GM12878 (cell line): Measurements from ENCODE around the gene ANKIB1. TPM values are rescaled to one million over a fixed set of nuclear protein-coding genes. Genes with fewer than 3 reads are reported as not detected.

ENCODE experiments used
- ATAC-seq: fragments of 200-7000 bp; cut with Tn5 transposase; 3 replicates; pipeline ENCODE4 v1.9.1; 2020; ENCODE audit warnings: mild to moderate bottlenecking, moderate library complexity
- BruUV-seq: library from RNA; stranded (reverse); fragments of 400-500 nt; replicated peaks from 2 replicates; lab custom pipeline; 2021; lab: Mats Ljungman, UMichigan
- CTCF ChIA-PET: fragments of 300-600 bp; sonication (Branson Sonifier 250); formaldehyde crosslinking; extraction: SDS; loops from one replicate; lab custom pipeline; 2021; ENCODE audit warnings: inconsistent platforms; lab: Yijun Ruan, JAX
- POLR2A ChIA-PET: fragments of 350-600 bp; formaldehyde crosslinking; extraction: SDS; loops from one replicate; lab custom pipeline; 2021; ENCODE audit warnings: inconsistent platforms; lab: Charles Lee
- RAD21 ChIA-PET: fragments of 300-600 bp; sonication (Branson Sonifier 250); formaldehyde crosslinking; loops from one replicate; lab custom pipeline; 2023; ENCODE audit warnings: antibody characterized with exemption; ENCODE audit not compliant: unreplicated experiment; lab: Charles Lee
- SMC1A ChIA-PET: fragments of 300-600 bp; sonication (Branson Sonifier 250); formaldehyde crosslinking; loops from one replicate; lab custom pipeline; 2023; ENCODE audit not compliant: unreplicated experiment, uncharacterized antibody; lab: Charles Lee
- DNase-seq: peaks from one replicate; pipeline ENCODE4 v3.0.0-alpha.2; 2011; ENCODE audit warnings: low read depth, low spot score
- FAIRE-seq: peaks from 3 replicates; lab custom pipeline; 2011; peaks lifted over from hg19 to GRCh38; lab: Jason Lieb, UNC
- H2AFZ ChIP-seq: 2 replicates; pipeline ENCODE4 v1.6.0; 2011; ENCODE audit warnings: low read depth, low read length, control low read depth; ENCODE audit not compliant: control insufficient read depth
- H3K27ac ChIP-seq: 2 replicates; pipeline ENCODE4 v1.5.1; 2011; ENCODE audit warnings: control low read depth; ENCODE audit not compliant: control insufficient read depth, insufficient read depth
- H3K27me3 ChIP-seq, 2 experiments: replicated peaks in 1 of 2; 2 replicates each; pipeline versions ENCODE4 v1.6.0 to v1.6.1; 2011; ENCODE audit warnings: low read length in 1 of 2; ENCODE audit not compliant: control insufficient read depth in 2 of 2, insufficient read depth in 2 of 2
- H3K36me3 ChIP-seq, 2 experiments: 2 replicates each; pipeline ENCODE4 v1.5.1; 2011; ENCODE audit warnings: low read length in 1 of 2; ENCODE audit not compliant: control insufficient read depth in 2 of 2, insufficient read depth in 2 of 2
- H3K4me1 ChIP-seq: 2 replicates; pipeline ENCODE4 v1.6.1; 2011; ENCODE audit warnings: mild to moderate bottlenecking, low read length, moderate library complexity, mixed read lengths; ENCODE audit not compliant: control insufficient read depth, insufficient read depth
- H3K4me2 ChIP-seq: 2 replicates; pipeline ENCODE4 v1.6.0; 2011; ENCODE audit warnings: control low read depth; ENCODE audit not compliant: control insufficient read depth, insufficient read depth
- H3K4me3 ChIP-seq: fragments of 200-600 bp; sonication (generic); 2 replicates; pipeline ENCODE4 v1.5.1; 2016
- H3K79me2 ChIP-seq: 2 replicates; pipeline ENCODE4 v1.6.0; 2011; ENCODE audit warnings: low read length; ENCODE audit not compliant: control insufficient read depth, insufficient read depth
- H3K9ac ChIP-seq: 2 replicates; pipeline ENCODE4 v1.8.0; 2011; ENCODE audit warnings: low read length, control low read depth, mixed read lengths; ENCODE audit not compliant: control insufficient read depth, insufficient read depth
- H3K9me3 ChIP-seq: replicated peaks from 3 replicates; pipeline ENCODE4 v1.5.1; 2011; ENCODE audit warnings: mild to moderate bottlenecking, low read length; ENCODE audit not compliant: control insufficient read depth, insufficient read depth
- H4K20me1 ChIP-seq: 2 replicates; pipeline ENCODE4 v1.6.0; 2011; ENCODE audit not compliant: control insufficient read depth, insufficient read depth
- BCL11A ChIP-seq: IDR thresholded peaks from 2 replicates; pipeline ENCODE4 v1.6.1; 2011; ENCODE audit warnings: low read depth, low read length
- EP300 ChIP-seq, 2 experiments: fragments of 150-350 bp in 1 of 2; IDR thresholded peaks; 2 replicates each; pipeline ENCODE4 v1.6.1; 2011 to 2012; ENCODE audit warnings: low read depth in 2 of 2, low read length in 2 of 2, borderline replicate concordance in 1 of 2, improper control_type of control experiment in 1 of 2, inconsistent platforms in 1 of 2; ENCODE audit not compliant: control insufficient read depth in 1 of 2
- EZH2 ChIP-seq: IDR thresholded peaks from 2 replicates; pipeline ENCODE4 v1.6.1; 2012; ENCODE audit warnings: low read depth, mild to moderate bottlenecking, control low read depth, inconsistent platforms, low read length, borderline replicate concordance; ENCODE audit not compliant: control insufficient read depth
- FOXK2 ChIP-seq: fragments of 450-650 bp; IDR thresholded peaks from 2 replicates; pipeline ENCODE4 v1.6.1; 2017; ENCODE audit warnings: mild to moderate bottlenecking, moderate library complexity
- HSF1 ChIP-seq: fragments of 150-350 bp; IDR thresholded peaks from 2 replicates; pipeline ENCODE4 v1.6.1; 2014; ENCODE audit warnings: mild to moderate bottlenecking, low read depth, low read length
- SREBF1 ChIP-seq: IDR thresholded peaks from 2 replicates; pipeline ENCODE4 v1.6.1; 2012; ENCODE audit warnings: mild to moderate bottlenecking, low read length
- TBL1XR1 ChIP-seq: IDR thresholded peaks from 2 replicates; pipeline ENCODE4 v1.6.1; 2012; ENCODE audit warnings: low read depth, low read length, improper control_type of control experiment
- ZBTB11 ChIP-seq: fragments of 450-650 bp; formaldehyde crosslinking; IDR thresholded peaks from 2 replicates; pipeline ENCODE4 v1.5.0; 2022; ENCODE audit warnings: mild to moderate bottlenecking, missing genetic modification characterization
- WGBS: methylation state at CpG from one replicate; pipeline ENCODE4 v1.1.6; 2016; ENCODE audit warnings: low lambda C conversion rate; ENCODE audit not compliant: insufficient replicate concordance, insufficient coverage; ENCODE audit errors: missing lambda C conversion rate; 5-methylcytosine and 5-hydroxymethylcytosine counted together
- in situ Hi-C: fragments of 300-500 bp; cut with MboI; formaldehyde crosslinking; loops from 9 replicates; pipeline ENCODE4 v1.14.3; 2018; ENCODE audit warnings: mixed read lengths
- intact Hi-C: fragments of 100-400 bp; cut with micrococcal nuclease; formaldehyde crosslinking; loops from one replicate; pipeline ENCODE4 v1.14.2; 2022; ENCODE audit not compliant: unreplicated experiment
- polyA plus RNA-seq, 11 experiments: library from polyadenylated mRNA; depleted of rRNA in 4 of 11; unstranded in 6 of 11; stranded (reverse) in 5 of 11; fragments of >200 nt; fragmentation: Nextera tagmentation in 4 of 11; fragmentation: Illumina TruSeq in 1 of 11; extraction: Ambion mirVana in 4 of 11; extraction: Trizol in 1 of 11; gene quantifications; 1 replicate in 1 of 11; 2 replicates in 10 of 11; pipeline versions ENCODE4 v1.2.1 to v1.2.3, GENCODE V29; 2011 to 2016; ENCODE audit warnings: inconsistent platforms in 2 of 11, missing spikeins in 2 of 11, low read depth in 1 of 11
- total RNA-seq, 4 experiments: library from RNA; depleted of rRNA in 3 of 4; stranded (reverse); fragments of >200 nt in 3 of 4; fragmentation: Illumina TruSeq in 1 of 4; extraction: Trizol in 1 of 4; gene quantifications; 2 replicates each; pipeline versions ENCODE4 v1.2.1 to v1.2.3, GENCODE V29; 2013 to 2021

The ANKIB1 gene
- total and polyA plus RNA-seq, 10 of the 15 experiments (the other 5 are each of a cell fraction or from before 2014, with no cell fraction given) = 9.0 to 54.0 (median 21.9) TPM

GRCh38 chr7:92427193-92427592, 181.4 kb downstream of the ANKIB1 start (continued):
- TF ChIP-seq SREBF1 = no peak
- TF ChIP-seq, all 136 proteins: peak for 0

DNA sequence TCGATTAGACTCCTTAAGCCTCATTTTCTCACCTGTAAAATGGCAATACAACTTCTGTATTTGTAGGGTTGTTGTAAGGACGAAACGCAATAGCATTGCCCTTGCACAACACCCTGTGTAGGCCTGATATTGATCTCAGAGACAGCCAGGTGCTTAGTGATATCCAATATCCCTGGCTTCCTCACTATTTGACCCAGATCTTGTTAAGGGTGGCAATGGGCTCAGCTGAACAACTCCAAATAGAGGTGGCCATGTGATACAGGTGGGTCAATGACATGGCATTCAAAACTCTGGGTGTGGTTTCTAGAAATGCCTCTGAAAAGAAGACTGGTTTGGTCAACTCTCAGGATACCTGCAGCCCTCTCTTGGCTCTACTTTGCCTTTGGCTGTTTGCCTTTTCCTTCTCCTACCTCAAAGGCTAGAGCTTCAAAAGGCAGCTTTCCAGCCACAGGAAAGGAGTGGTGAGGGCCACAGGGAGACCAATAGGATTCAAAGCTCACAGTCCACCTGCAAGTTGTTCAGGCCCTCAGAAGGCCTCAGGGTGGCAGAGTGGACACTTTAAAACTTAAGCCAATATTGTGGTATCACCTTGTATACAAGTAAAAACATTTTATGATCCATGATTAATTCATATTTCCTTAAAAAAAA, 186.6 kb downstream of the ANKIB1 start:
- intact Hi-C loops = no loop called here
- Histone ChIP-seq H3K4me2 (no peak overlapping the region), H3K36me3 (no peaks in the 10 kb centered on the region), H2AFZ (no peak overlapping the region), H3K4me3 (no peak overlapping the region), H3K4me1 (no peaks in the 10 kb centered on the region), H3K27me3 (no peaks in the 10 kb centered on the region; a peak in 1 of 4 replicates), H3K9ac (no peak overlapping the region), H3K27ac (no peak overlapping the region), H3K9me3 (no peaks in the 10 kb centered on the region), H3K79me2 (no peaks in the 10 kb centered on the region), H4K20me1 (no peaks in the 10 kb centered on the region)
- no peak for FAIRE-seq
- DNase-seq = no peak
- ChIA-PET POLR2A (no interaction called here), RAD21 (no interaction called here), SMC1A (no interaction called here), CTCF (no interaction called here)
- ATAC-seq = no peak
- BruUV-seq = no TSS peak
- WGBS = 84% methylated on average over 3 of the region's 3 CpGs
- TF ChIP-seq TBL1XR1 = no peak
- no peak for TF ChIP-seq EP300 (IDR thresholded peaks at IDR 0.05; ENCODE audit: borderline replicate concordance in 1 of 2, control insufficient read depth in 1 of 2, low read depth in 2 of 2, low read length in 2 of 2)
- TF ChIP-seq FOXK2 = no peak
- TF ChIP-seq EZH2 = no peak
- no peak for TF ChIP-seq BCL11A
- no peak for TF ChIP-seq ZBTB11 (CRISPR knock-in tag)
- no peak for TF ChIP-seq HSF1
- in situ Hi-C loops = loop anchor here (25.0 kb wide), 1 partner anchor 1345 kb away; no protein-coding TSS in a partner anchor
